HT1080 (cell line): Measurements from ENCODE around the gene BCAP31. TPM values are rescaled to one million over a fixed set of nuclear protein-coding genes. Genes with fewer than 3 reads are reported as not detected.
"Not testable (repeated sequence)": the region's sequence is repeated elsewhere in the genome, so short reads cannot be mapped to it uniquely, and the experiment has no call there.

Experiments
- DNase-seq: peaks from one replicate; pipeline ENCODE4 v3.0.0-alpha.2; 2015; ENCODE audit warnings: low read depth
- total RNA-seq: library from RNA; depleted of rRNA; stranded (reverse); fragments of >200 nt; shearing (Covaris generic); gene quantifications from 2 replicates; pipeline ENCODE4 v1.2.3, GENCODE V29; 2014

BCAP31 gene
- total RNA-seq, 1 experiment from 2014 or later, result 197 TPM

DNA sequence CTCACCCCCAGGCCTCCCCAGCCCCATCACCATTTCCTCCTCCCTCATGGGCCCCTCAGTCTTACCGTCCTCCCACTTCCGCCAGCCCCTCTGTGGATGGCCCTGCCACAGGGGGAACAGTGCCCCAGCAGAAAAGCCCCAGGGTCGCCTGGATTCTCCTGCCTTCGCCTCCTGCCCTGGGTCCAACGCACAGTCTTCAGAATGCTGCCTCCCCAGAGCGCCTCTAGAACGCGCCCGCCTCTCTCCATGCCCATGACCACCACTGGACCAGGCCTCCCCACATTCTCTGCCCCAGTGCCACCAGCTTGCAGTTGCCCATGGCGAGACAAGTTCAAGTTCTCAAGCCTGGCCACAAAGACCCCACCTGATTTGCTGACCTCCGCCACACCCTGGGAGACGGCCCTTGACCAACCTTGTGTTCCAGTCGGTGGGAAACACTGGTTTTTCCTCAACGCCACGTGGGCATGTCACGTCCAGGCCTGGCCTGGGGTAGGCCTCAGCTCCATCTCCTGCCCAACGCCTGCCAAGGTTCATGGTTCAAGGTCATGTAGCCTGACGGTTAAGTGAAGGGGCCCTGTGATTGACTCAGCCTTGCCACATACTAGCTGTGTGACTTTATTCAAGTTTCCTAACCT is 39.2 kb upstream of the BCAP31 start:
- no peak for DNase-seq

- DNase-seq, result no peak
Measured at GRCh38 chrX:153762626-153763173, 38.5 kb upstream of the BCAP31 start.

DNA sequence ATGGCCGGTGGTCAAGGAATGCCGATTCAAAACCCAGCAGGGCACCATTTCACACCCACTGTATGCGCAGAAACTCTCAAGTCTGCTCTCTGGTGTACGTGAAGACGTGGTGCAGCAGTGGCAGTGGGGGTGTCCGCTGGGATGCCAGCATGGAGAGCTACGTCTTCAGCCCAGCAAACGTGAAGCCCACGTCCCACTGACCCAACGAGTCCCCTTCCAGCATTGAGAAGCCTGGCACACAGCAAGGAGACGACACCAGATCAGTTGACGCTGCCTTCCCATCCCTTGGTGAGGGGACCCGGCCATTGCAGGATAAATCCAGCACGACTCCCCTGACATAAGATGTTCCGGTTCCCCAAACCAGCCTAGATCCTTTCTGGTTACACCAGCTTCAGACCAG is 37.7 kb upstream of the BCAP31 start:
- no peak for DNase-seq

DNA sequence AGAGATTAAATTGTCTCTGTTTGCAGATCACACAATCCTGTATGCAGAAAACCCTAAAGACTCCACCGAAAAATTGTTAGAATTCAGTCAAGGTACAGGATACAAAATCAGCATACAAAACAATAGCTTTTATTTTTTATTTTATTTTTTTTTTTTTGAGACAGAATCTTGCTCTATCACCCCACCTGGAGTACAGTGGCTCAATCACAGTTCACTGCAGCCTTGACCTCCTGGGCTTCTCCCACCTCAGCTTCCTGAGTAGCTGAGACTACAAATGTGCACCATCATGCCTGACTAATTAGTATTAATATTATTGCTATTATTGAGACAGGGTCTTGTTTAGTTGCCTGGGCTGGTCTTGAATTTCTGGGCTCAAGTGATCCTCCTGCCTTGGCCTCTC is 30.9 kb upstream of the BCAP31 start:
- no peak for DNase-seq

DNA sequence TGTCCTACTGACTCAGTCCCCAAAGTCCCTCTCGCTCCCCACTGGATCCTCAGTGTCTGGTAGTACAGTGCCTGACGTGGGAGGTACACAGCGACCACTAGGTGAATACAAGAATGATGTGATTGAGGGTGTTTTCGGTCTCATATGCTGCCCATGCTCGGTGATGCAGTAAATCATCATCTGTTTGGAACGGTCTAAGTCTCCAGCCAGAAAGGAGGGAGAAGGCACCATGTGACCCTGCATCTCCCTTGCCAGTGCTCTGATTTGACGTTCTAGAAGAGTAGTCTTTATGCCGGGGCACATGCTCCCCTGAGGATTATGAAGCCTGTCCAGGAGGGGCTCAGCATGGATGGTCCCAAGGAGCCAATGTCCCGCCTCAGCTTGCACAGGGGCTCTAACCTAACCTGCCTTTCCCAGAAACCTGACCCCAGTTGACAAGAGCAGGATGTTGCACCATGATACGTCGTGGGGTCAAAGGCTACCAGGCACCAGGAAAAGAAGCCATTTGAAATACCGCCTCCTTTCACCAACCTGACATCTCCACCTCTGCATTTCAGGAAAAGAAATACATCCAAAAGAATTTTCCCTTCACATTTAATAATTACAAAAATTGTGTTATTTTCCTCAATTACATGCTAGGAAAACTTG is 26.1 kb upstream of the BCAP31 start:
- DNase-seq, result no peak

GRCh38 chrX:153749017-153749416 is 24.8 kb upstream of the BCAP31 start:
- DNase-seq, result not testable (repeated sequence)

GRCh38 chrX:153746991-153747390 is 22.8 kb upstream of the BCAP31 start:
- not testable (repeated sequence) for DNase-seq

DNA sequence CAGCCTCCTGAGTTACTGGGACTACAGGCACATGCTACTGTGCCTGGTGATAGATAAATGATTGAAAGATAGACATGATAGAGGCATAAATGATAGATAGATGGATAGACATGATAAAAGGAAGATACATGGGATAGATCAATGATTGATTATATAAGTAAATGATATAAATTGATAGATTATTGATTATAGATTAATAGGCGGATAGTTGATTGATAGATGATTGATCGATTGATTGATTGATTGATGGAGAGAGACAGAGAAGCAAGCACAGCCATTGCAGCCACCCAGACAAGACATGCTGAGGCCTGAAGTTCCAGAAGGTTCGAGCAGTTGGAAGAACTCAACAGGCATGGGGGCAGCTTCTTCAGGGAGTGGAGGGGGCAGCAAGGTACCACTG is 22.2 kb upstream of the BCAP31 start:
- no peak for DNase-seq

DNA sequence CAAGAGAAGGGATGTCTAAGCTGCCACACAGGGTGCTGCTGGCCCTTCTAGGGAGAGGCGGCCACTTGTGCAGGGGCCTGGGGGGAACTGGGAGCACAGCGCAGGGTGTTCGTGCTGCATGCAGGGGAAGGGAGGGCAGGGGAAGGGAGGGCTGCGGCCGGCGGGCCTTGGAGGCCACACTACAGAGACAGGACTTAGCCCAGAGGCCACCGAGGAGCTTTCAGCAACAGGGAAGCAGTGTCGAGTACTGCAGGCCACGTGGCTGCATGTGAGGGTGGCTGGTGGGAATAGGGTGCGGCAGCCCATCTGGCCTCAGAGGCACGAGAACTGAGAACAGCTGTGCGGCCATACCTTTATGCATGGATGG is 20.9 kb upstream of the BCAP31 start:
- DNase-seq, result not testable (repeated sequence)

GRCh38 chrX:153744210-153745066 is 20.3 kb upstream of the BCAP31 start:
- no peak for DNase-seq

GRCh38 chrX:153743468-153744209 is 19.5 kb upstream of the BCAP31 start:
- not testable (repeated sequence) for DNase-seq

DNA sequence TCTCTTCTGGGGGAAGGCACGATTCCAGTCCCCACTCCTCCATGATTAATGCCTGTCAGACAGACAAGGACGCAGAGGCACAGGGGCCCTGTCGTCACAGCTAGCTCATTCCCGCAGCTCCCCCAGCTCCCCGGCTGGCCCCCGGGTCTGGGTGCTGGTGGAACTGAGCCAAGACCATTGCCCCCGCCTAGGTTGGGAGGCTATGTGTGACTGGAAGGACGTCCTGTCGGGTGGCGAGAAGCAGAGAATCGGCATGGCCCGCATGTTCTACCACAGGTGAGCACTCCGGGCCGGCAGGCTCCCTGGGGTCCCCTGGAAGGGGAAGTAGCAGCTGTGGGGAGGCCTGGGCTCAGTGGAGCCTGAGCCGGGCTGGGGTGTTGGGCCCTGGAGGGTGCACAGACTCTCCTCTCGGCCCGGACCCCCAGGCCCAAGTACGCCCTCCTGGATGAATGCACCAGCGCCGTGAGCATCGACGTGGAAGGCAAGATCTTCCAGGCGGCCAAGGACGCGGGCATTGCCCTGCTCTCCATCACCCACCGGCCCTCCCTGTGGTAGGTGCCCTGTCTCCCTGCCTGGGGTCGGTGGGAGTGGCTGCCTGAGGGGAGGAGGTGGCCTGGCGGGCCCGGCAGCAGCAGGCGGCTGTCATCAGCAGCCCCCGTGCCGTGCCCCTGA is 18.7 kb upstream of the BCAP31 start:
- not testable (repeated sequence) for DNase-seq

GRCh38 chrX:153742111-153742510 is 17.9 kb upstream of the BCAP31 start:
- DNase-seq, result not testable (repeated sequence)

- DNase-seq, result no peak
Measured at GRCh38 chrX:153741446-153741845, 17.3 kb upstream of the BCAP31 start.

DNA sequence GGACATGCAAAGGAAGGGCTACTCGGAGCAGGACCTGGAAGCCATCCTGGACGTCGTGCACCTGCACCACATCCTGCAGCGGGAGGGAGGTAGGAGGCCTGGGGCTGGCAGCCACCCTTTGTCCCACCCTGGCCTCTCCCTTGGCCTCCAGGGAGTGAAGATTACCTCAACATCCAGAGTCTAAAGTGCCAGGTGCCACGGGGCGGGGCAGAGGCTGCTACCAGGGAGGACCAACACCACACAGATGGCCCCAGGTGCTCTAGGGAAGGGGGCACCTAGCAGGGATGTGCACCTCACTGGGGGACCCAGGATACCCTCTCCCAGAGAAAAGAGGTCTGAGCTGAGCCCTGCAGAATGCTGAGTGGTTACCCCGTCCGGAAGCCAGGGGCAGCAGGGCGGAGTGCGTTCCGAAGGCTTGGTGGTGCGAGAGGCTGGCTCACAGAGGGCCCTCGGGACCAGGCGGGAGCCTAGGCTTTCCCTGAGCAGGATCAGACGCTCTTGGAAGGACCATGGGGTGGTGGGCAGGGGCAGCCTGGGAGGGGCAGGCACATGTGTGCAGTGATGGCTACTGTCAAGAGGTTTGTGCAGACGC is 16.5 kb upstream of the BCAP31 start:
- no peak for DNase-seq

GRCh38 chrX:153739754-153740486 is 15.7 kb upstream of the BCAP31 start:
- no peak for DNase-seq

GRCh38 chrX:153738056-153738605 is 13.9 kb upstream of the BCAP31 start:
- no peak for DNase-seq

DNA sequence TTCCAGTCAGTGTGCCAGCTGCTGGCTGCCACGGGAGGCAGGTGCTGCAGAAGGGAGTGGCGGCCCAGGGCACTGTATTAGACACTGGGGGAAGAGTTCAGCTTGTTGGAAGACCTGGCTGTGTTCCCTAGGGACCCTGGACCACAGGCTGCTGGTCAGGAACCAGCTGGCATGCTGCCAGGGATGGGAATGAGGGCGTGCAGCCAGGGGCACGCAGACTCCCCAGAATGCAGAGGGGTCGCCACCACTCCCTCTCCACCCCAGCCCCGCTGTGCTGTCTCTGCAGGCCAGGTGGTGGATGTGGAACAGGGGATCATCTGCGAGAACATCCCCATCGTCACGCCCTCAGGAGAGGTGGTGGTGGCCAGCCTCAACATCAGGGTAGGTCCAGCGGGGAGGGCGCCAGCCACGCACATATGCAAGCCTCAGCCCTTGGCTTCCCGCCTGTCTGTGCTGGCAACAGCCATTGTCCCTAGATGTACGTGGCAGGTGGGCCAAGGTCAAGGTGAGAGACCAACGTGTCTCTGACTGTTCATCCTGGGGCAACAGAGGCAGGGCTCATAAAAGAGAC is 12.8 kb upstream of the BCAP31 start:
- no peak for DNase-seq
